OCI-LY1 (cell line): ENCODE results near the gene CD320.
"Not testable (repeated sequence)": the region's sequence is repeated elsewhere in the genome, so short reads cannot be mapped to it uniquely, and the experiment has no call there.

Experiments
- EZH2 ChIP-seq: fragments of 200-600 bp; sonication (generic), shearing (Covaris generic); IDR thresholded peaks from 2 replicates; pipeline ENCODE4 v1.8.0; 2017; ENCODE audit warnings: borderline replicate concordance, mixed run types, mild to moderate bottlenecking, antibody characterized with exemption, low read length, moderate library complexity, mixed read lengths
- TF ChIP-seq, protein P1 (sequence below): fragments of 200-600 bp; sonication (generic), shearing (Covaris generic); IDR thresholded peaks from 2 replicates; pipeline ENCODE4 v1.5.1; 2017; ENCODE audit warnings: mild to moderate bottlenecking, antibody characterized with exemption, low read length, moderate library complexity, mixed read lengths

DNA sequence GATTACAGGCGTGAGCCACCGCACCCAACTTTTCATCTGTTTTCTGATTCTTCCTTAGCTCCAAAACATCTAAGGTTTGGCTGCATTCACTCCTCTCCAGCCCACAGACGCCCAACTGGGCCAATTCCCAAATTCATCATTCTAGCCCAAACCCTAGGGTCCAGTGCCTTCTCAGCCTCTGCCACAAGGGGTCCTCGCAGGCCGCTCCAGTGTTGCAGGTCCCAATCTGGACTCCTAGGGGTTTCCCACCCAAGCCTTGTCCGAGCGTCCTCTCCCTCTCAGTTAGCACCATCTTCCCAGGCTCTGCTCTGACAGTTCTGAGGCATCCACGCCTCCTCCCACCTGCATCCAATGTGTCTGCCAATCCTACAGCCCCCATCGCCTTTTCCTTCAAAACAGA is 31.6 kb downstream of the CD320 start:
- not testable (repeated sequence) for TF ChIP-seq EZH2
- TF ChIP-seq, protein P1, sequence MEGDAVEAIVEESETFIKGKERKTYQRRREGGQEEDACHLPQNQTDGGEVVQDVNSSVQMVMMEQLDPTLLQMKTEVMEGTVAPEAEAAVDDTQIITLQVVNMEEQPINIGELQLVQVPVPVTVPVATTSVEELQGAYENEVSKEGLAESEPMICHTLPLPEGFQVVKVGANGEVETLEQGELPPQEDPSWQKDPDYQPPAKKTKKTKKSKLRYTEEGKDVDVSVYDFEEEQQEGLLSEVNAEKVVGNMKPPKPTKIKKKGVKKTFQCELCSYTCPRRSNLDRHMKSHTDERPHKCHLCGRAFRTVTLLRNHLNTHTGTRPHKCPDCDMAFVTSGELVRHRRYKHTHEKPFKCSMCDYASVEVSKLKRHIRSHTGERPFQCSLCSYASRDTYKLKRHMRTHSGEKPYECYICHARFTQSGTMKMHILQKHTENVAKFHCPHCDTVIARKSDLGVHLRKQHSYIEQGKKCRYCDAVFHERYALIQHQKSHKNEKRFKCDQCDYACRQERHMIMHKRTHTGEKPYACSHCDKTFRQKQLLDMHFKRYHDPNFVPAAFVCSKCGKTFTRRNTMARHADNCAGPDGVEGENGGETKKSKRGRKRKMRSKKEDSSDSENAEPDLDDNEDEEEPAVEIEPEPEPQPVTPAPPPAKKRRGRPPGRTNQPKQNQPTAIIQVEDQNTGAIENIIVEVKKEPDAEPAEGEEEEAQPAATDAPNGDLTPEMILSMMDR: not testable (repeated sequence)
